Mesangial cell (primary cell): Measurements from ENCODE around the gene TSC22D2. TPM values are rescaled to one million over a fixed set of nuclear protein-coding genes. Genes with fewer than 3 reads are reported as not detected.

Experiments used
- total RNA-seq: library from RNA; depleted of rRNA; stranded (reverse); fragments of >200 nt; gene quantifications from 2 replicates; pipeline ENCODE4 v1.2.3, GENCODE V29; 2015

TSC22D2 gene
- total RNA-seq, result 13.5 and 17.4 TPM in 2 replicates

DNA sequence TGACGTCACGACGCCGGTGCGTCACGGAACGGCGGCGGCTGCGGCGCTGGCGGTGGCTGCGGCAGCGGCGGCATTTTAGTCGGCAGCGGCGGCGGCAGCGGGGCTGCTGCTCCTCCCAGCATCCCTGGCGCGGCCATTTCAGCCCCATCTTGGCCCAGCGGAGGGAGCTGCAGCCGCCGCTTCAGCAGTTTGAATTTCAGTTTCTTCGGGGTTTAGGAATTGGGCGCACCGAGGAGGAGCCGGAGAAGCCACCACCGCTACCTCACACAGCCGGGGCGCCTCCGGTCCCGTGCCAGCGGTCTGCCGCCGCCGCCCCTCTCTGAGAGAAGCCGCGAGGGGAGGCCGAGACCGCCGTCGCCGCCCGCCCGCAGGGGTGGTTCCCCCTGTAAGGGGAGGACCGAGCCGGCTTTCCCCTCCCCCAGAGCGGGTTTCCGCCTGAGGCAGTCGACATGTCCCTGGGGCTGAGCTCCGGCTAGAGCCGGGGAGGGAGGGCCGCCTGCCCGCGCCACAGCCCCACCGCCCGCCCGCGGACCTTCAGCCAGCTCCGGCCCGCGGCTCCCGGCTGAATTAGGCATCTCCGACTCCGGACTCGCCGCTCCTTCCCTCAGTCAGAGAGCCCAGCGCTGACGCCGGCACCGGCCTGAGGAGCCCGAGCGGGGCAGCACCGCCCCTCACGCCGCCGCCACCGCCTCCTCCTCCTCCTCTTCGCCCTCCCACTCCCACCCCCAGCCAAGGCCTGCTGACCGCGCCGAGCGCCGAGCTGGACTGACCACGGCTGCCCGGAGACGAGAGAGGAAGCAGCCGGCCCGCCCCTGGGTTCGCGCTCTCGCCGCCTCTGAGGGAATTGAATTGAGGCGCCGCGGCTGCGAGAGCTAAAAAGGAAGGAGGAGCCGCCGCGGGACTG is at the start of gene TSC22D2:
Gene TSC22D2 (plus strand): TSS at position 78 of the 904 bp plus-strand sequence. CDS start 1,053 bp downstream, outside the sequence.

Other genes with a start within 250 kb of the TSC22D2 start
- 185 and 209 TPM in 2 replicates for gene SERP1, start 138.2 kb downstream of the TSC22D2 start, total RNA-seq
- 92.4 and 105 TPM in 2 replicates for gene EIF2A, start 138.5 kb downstream of the TSC22D2 start, total RNA-seq
- gene SELENOT, start 195.0 kb downstream of the TSC22D2 start, total RNA-seq, result 65.8 and 103 TPM in 2 replicates